Fibroblast of lung (primary cell): Measurements from ENCODE around the gene NEMP2. TPM values are rescaled to one million over a fixed set of nuclear protein-coding genes. Genes with fewer than 3 reads are reported as not detected.
"Not testable (repeated sequence)": the region's sequence is repeated elsewhere in the genome, so short reads cannot be mapped to it uniquely, and the experiment has no call there.

Experiments used
- DNase-seq, 2 donors: peaks; one replicate each; pipeline versions ENCODE4 v3.0.0 to v3.0.0-alpha.2; 2010; ENCODE audit warnings: low read depth in 2 of 2
- H2AFZ ChIP-seq: 2 replicates; pipeline ENCODE4 v1.5.1; 2012; ENCODE audit warnings: low read length, control low read depth, inconsistent platforms
- H3K27ac ChIP-seq: 2 replicates; pipeline ENCODE4 v1.5.1; 2011; ENCODE audit warnings: low read length, control low read depth; ENCODE audit not compliant: insufficient read depth
- H3K27me3 ChIP-seq: 2 replicates; pipeline ENCODE4 v1.5.1; 2011; ENCODE audit warnings: mild to moderate bottlenecking, low read length; ENCODE audit not compliant: control insufficient read depth, insufficient read depth
- H3K36me3 ChIP-seq: 2 replicates; pipeline ENCODE4 v1.5.1; 2011; ENCODE audit warnings: low read length; ENCODE audit not compliant: control insufficient read depth, insufficient read depth
- H3K4me1 ChIP-seq: 2 replicates; pipeline ENCODE4 v1.5.1; 2011; ENCODE audit warnings: low read length; ENCODE audit not compliant: control insufficient read depth, insufficient read depth; ENCODE audit errors: extremely low read depth
- H3K4me2 ChIP-seq: 2 replicates; pipeline ENCODE4 v1.5.1; 2011; ENCODE audit warnings: low read length, control low read depth; ENCODE audit not compliant: insufficient read depth; ENCODE audit errors: extremely low read depth
- H3K4me3 ChIP-seq, 4 experiments: fragments of 200-600 bp in 1 of 4; sonication (generic) in 1 of 4; replicated peaks in 1 of 4; 2 replicates each; pipeline ENCODE4 v1.5.1; 2011 to 2016; ENCODE audit warnings: low read length in 4 of 4, low read depth in 3 of 4, mild to moderate bottlenecking in 3 of 4, control low read depth in 2 of 4, inconsistent platforms in 1 of 4, mixed read lengths in 1 of 4; ENCODE audit not compliant: insufficient read depth in 1 of 4; ENCODE audit errors: control extremely low read depth in 1 of 4
- H3K79me2 ChIP-seq: 2 replicates; pipeline ENCODE4 v1.5.1; 2012; ENCODE audit warnings: mild to moderate bottlenecking, low read length, inconsistent platforms; ENCODE audit not compliant: control insufficient read depth, insufficient read depth
- H3K9ac ChIP-seq: 2 replicates; pipeline ENCODE4 v1.5.1; 2011; ENCODE audit warnings: mild to moderate bottlenecking, low read length, control low read depth; ENCODE audit not compliant: insufficient read depth
- H3K9me3 ChIP-seq: 2 replicates; pipeline ENCODE4 v1.5.1; 2012; ENCODE audit warnings: low read depth, low read length; ENCODE audit not compliant: control insufficient read depth, insufficient read depth
- H4K20me1 ChIP-seq: 2 replicates; pipeline ENCODE4 v1.5.1; 2011; ENCODE audit warnings: low read length; ENCODE audit not compliant: control insufficient read depth, insufficient read depth; ENCODE audit errors: extremely low read depth
- CTCF ChIP-seq, 2 donors: IDR thresholded peaks in 1 of 2; conservative IDR thresholded peaks in 1 of 2; 1 replicate in 1 of 2; 2 replicates in 1 of 2; pipeline ENCODE4 v1.5.1; 2011 to 2012; ENCODE audit warnings: low read length in 2 of 2, control low read depth in 1 of 2, inconsistent platforms in 1 of 2, low read depth in 1 of 2, mild to moderate bottlenecking in 1 of 2
- EZH2 ChIP-seq: IDR thresholded peaks from 2 replicates; pipeline ENCODE4 v1.5.1; 2012; ENCODE audit warnings: low read length, control low read depth, mild to moderate bottlenecking; ENCODE audit errors: missing control alignments
- polyA plus RNA-seq, 2 donors: library from polyadenylated mRNA; depleted of rRNA in 1 of 2; stranded (reverse) in 1 of 2; unstranded in 1 of 2; fragments of >200 nt; gene quantifications; 2 replicates each; pipeline ENCODE4 v1.2.1, GENCODE V29; 2011 to 2012; ENCODE audit warnings: missing spikeins in 1 of 2
- total RNA-seq: library from RNA; depleted of rRNA; stranded (reverse); fragments of >200 nt; gene quantifications from 2 replicates; pipeline ENCODE4 v1.2.1, GENCODE V29; 2014

Gene NEMP2
- total and polyA plus RNA-seq, 2 donors (not counting 1 experiment from before 2014, with no cell fraction given), result 5.5 to 6.3 TPM

- Histone ChIP-seq H3K4me1 (peaks cover 16% of the 10 kb centered on the region), H3K27me3 (no peaks in the 10 kb centered on the region), H3K27ac (peak overlapping the region; percentile 15), H3K4me3 (no peak overlapping the region), H3K9me3 (no peaks in the 10 kb centered on the region), H2AFZ (no peak overlapping the region), H4K20me1 (no peaks in the 10 kb centered on the region), H3K4me2 (peak overlapping the region; percentile 1), H3K9ac (no peak overlapping the region), H3K36me3 (no peaks in the 10 kb centered on the region), H3K79me2 (no peaks in the 10 kb centered on the region)
- no peak for TF ChIP-seq CTCF (conservative IDR thresholded peaks at IDR 0.05 in 1 of 2, IDR thresholded peaks at IDR 0.05 in 1 of 2; ENCODE audit: low read depth in 1 of 2, low read length in 2 of 2)
- no peak for TF ChIP-seq EZH2
- peak; percentile 29 to 74 for DNase-seq
Observed at GRCh38 chr2:190469771-190470170, 64.8 kb downstream of the NEMP2 start.

GRCh38 chr2:190468814-190469569, 65.5 kb downstream of the NEMP2 start:
- no peak overlapping the region for H3K9ac ChIP-seq
- H3K79me2 ChIP-seq, result no peaks in the 10 kb centered on the region
- H3K4me3 ChIP-seq, result peak overlapping the region in 1 of 4 experiments; percentile 12
- H3K9me3 ChIP-seq, result no peaks in the 10 kb centered on the region
- peak overlapping the region; percentile 19 for H3K27ac ChIP-seq
- peak overlapping the region; percentile 18 for H3K4me2 ChIP-seq
- peaks cover 16% of the 10 kb centered on the region for H3K4me1 ChIP-seq
- peak; percentile 95 to 99 for DNase-seq
- no peak overlapping the region for H2AFZ ChIP-seq
- TF ChIP-seq EZH2 (no peak), CTCF (conservative IDR thresholded peaks at IDR 0.05 in 1 of 2, IDR thresholded peaks at IDR 0.05 in 1 of 2; ENCODE audit: low read depth in 1 of 2, low read length in 2 of 2) (no peak)
- H3K36me3 ChIP-seq, result no peaks in the 10 kb centered on the region
- H4K20me1 ChIP-seq, result no peaks in the 10 kb centered on the region
- H3K27me3 ChIP-seq, result no peaks in the 10 kb centered on the region

- H3K9me3 ChIP-seq, H4K20me1 ChIP-seq, H3K9ac ChIP-seq, H3K27me3 ChIP-seq, H3K79me2 ChIP-seq, H2AFZ ChIP-seq, H3K4me2 ChIP-seq, H3K27ac ChIP-seq, DNase-seq, H3K4me3 ChIP-seq, H3K36me3 ChIP-seq: not testable (repeated sequence)
- peaks cover 16% of the 10 kb centered on the region for H3K4me1 ChIP-seq
Observed at GRCh38 chr2:190468354-190468753, 66.2 kb downstream of the NEMP2 start.
